Osteoblast (primary cell): Measurements from ENCODE around the gene SEL1L2. TPM values are rescaled to one million over a fixed set of nuclear protein-coding genes. Genes with fewer than 3 reads are reported as not detected.

Experiments
- DNase-seq: peaks from one replicate; pipeline ENCODE4 v3.0.0; 2011; ENCODE audit warnings: low spot score, mixed read lengths; ENCODE audit not compliant: insufficient read length; ENCODE audit errors: missing footprints
- H2AFZ ChIP-seq: 2 replicates; pipeline ENCODE4 v1.6.0; 2011; ENCODE audit warnings: mild to moderate bottlenecking, low read length
- H3K27ac ChIP-seq: 2 replicates; pipeline ENCODE4 v1.5.1; 2011; ENCODE audit warnings: mild to moderate bottlenecking, low read depth, low read length, moderate library complexity
- H3K27me3 ChIP-seq: 2 replicates; pipeline ENCODE4 v1.6.0; 2012; ENCODE audit warnings: mild to moderate bottlenecking, control low read depth, inconsistent platforms, low read length, moderate library complexity; ENCODE audit not compliant: insufficient read depth
- H3K36me3 ChIP-seq: 2 replicates; pipeline ENCODE4 v1.5.1; 2011; ENCODE audit warnings: mild to moderate bottlenecking, low read length, control low read depth, moderate library complexity; ENCODE audit not compliant: insufficient read depth
- H3K4me1 ChIP-seq: 2 replicates; pipeline ENCODE4 v1.5.1; 2011; ENCODE audit warnings: mild to moderate bottlenecking, low read length, control low read depth, moderate library complexity; ENCODE audit not compliant: insufficient read depth
- H3K4me2 ChIP-seq: 2 replicates; pipeline ENCODE4 v1.6.0; 2011; ENCODE audit warnings: mild to moderate bottlenecking, low read length; ENCODE audit not compliant: insufficient read depth
- H3K4me3 ChIP-seq: fragments of 200-600 bp; sonication (generic); 3 replicates; pipeline ENCODE4 v1.5.1; 2012; ENCODE audit warnings: mild to moderate bottlenecking, low read length, inconsistent platforms; ENCODE audit not compliant: insufficient read depth
- H3K79me2 ChIP-seq: 2 replicates; pipeline ENCODE4 v1.6.0; 2012; ENCODE audit warnings: mild to moderate bottlenecking, low read length, control low read depth, inconsistent platforms; ENCODE audit not compliant: insufficient read depth
- H3K9me3 ChIP-seq: 2 replicates; pipeline ENCODE4 v1.5.1; 2011; ENCODE audit warnings: low read depth, low read length, control low read depth
- H4K20me1 ChIP-seq: 2 replicates; pipeline ENCODE4 v1.6.0; 2012; ENCODE audit warnings: mild to moderate bottlenecking, low read length, control low read depth; ENCODE audit not compliant: insufficient read depth
- total RNA-seq: library from RNA; depleted of rRNA; stranded (reverse); fragments of >200 nt; gene quantifications from 2 replicates; pipeline ENCODE4 v1.2.3, GENCODE V29; 2012
- TF ChIP-seq, protein P1 (sequence below): IDR thresholded peaks from 2 replicates; pipeline ENCODE4 v1.5.1; 2011; ENCODE audit warnings: mild to moderate bottlenecking, low read depth, low read length, moderate library complexity; ENCODE audit errors: extremely low read depth

SEL1L2 gene
- total RNA-seq, 1 donor: not detected

DNA sequence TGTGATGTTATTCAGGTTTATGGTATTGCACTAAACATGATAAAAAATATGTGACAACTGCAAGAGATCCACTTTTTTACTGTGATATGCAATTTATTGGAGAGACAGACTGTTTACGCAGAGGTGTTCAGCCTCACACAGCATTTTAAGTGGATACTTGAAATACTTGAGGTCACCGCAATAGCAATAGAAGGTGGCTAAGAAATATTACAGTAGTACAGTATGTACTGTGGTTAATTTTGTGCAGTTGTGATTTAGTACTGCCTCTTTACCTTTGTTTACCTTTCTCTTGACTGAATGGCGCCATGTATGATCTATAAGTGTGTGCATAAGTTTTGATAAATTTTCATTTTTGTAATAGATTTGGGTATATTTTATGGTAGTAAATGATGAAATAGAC, 22.3 kb upstream of the SEL1L2 start:
- TF ChIP-seq, protein P1, sequence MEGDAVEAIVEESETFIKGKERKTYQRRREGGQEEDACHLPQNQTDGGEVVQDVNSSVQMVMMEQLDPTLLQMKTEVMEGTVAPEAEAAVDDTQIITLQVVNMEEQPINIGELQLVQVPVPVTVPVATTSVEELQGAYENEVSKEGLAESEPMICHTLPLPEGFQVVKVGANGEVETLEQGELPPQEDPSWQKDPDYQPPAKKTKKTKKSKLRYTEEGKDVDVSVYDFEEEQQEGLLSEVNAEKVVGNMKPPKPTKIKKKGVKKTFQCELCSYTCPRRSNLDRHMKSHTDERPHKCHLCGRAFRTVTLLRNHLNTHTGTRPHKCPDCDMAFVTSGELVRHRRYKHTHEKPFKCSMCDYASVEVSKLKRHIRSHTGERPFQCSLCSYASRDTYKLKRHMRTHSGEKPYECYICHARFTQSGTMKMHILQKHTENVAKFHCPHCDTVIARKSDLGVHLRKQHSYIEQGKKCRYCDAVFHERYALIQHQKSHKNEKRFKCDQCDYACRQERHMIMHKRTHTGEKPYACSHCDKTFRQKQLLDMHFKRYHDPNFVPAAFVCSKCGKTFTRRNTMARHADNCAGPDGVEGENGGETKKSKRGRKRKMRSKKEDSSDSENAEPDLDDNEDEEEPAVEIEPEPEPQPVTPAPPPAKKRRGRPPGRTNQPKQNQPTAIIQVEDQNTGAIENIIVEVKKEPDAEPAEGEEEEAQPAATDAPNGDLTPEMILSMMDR: no peak
- no peaks in the 10 kb centered on the region for H3K9me3 ChIP-seq
- no peaks in the 10 kb centered on the region for H3K36me3 ChIP-seq
- no peaks in the 10 kb centered on the region for H4K20me1 ChIP-seq
- H3K4me2 ChIP-seq: no peak overlapping the region
- no peak overlapping the region for H3K27ac ChIP-seq
- no peak overlapping the region for H2AFZ ChIP-seq
- no peak for DNase-seq
- no peaks in the 10 kb centered on the region for H3K79me2 ChIP-seq
- no peaks in the 10 kb centered on the region for H3K4me1 ChIP-seq
- H3K27me3 ChIP-seq: no peaks in the 10 kb centered on the region
- no peak overlapping the region for H3K4me3 ChIP-seq

- H3K27ac ChIP-seq: no peak overlapping the region
These were observed 18.8 kb upstream of the SEL1L2 start for GRCh38 chr20:14009208-14009607.

DNA sequence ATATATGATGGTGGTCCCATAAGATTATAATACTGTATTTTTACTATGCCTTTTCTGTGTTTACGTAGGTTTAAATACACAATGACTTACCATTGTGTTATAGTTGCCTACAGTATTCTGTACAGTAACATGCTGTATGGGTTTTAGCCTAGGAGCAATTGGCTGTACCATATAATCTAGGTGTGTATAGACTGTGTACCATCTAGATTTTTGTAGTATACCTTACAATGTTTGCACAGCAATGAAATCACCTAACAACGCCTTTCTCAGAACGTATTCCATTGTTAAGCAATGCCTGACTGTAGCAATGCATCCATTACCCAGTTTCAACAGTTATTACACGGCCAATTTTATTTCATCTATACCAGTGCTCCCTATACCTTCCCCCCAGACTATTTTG, 15.6 kb upstream of the SEL1L2 start:
- Histone ChIP-seq H3K79me2 (no peaks in the 10 kb centered on the region), H3K27ac (no peak overlapping the region), H3K36me3 (no peaks in the 10 kb centered on the region), H3K9me3 (no peaks in the 10 kb centered on the region), H4K20me1 (no peaks in the 10 kb centered on the region), H3K4me1 (no peaks in the 10 kb centered on the region), H2AFZ (no peak overlapping the region), H3K4me2 (no peak overlapping the region), H3K4me3 (no peak overlapping the region), H3K27me3 (no peaks in the 10 kb centered on the region)
- DNase-seq: no peak
- TF ChIP-seq, protein P1: no peak

More at GRCh38 chr20:14009208-14009607, 18.8 kb upstream of the SEL1L2 start:
- Histone ChIP-seq H3K79me2 (no peaks in the 10 kb centered on the region), H3K9me3 (no peaks in the 10 kb centered on the region), H3K4me1 (no peaks in the 10 kb centered on the region), H3K36me3 (no peaks in the 10 kb centered on the region), H4K20me1 (no peaks in the 10 kb centered on the region), H3K4me3 (no peak overlapping the region), H3K27me3 (no peaks in the 10 kb centered on the region), H2AFZ (no peak overlapping the region), H3K4me2 (no peak overlapping the region)
- no peak for DNase-seq
- TF ChIP-seq, protein P1: no peak

DNA sequence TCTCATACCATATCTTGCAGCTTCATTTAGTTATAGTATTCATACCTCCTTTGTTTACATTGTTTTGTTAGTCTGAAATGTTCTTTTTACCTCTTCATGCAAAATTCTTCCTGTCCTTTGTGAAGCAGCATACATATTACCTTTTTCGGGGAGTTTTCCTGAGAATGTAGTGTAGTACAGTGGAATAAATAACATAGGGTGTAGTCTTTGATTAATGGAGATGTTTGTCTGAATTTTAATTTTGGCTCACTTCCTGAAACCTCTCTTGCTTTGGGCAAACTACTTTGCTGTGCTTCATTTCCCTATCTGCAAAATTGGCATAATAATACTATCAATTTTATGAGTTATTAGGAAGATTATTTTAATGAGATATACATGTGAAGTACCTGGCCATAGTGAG, 10.5 kb upstream of the SEL1L2 start:
- no peaks in the 10 kb centered on the region for H3K4me1 ChIP-seq
- no peaks in the 10 kb centered on the region for H4K20me1 ChIP-seq
- H3K4me3 ChIP-seq: no peak overlapping the region
- DNase-seq: no peak
- H3K36me3 ChIP-seq: no peaks in the 10 kb centered on the region
- H3K4me2 ChIP-seq: no peak overlapping the region
- TF ChIP-seq, protein P1: no peak
- no peaks in the 10 kb centered on the region for H3K27me3 ChIP-seq
- no peak overlapping the region for H2AFZ ChIP-seq
- H3K27ac ChIP-seq: no peak overlapping the region
- no peaks in the 10 kb centered on the region for H3K79me2 ChIP-seq
- no peaks in the 10 kb centered on the region for H3K9me3 ChIP-seq
